Stimulated activated CD8-positive, alpha-beta memory T cell treated with anti-CD3 and anti-CD28 coated beads, Interleukin-2, amount 100 ng/mL, for 1 hour (primary cell): ENCODE results near the gene GTF2A1L.
"Not testable (repeated sequence)": the region's sequence is repeated elsewhere in the genome, so short reads cannot be mapped to it uniquely, and the experiment has no call there.

ENCODE experiments used
- DNase-seq, 2 donors: peaks; one replicate each; pipeline ENCODE4 v3.0.0-alpha.2; 2020; ENCODE audit warnings: low read depth in 2 of 2

The GTF2A1L gene

GRCh38 chr2:48617618-48618017 lies at the start of gene GTF2A1L:
GTF2A1L (plus strand) TSS chr2:48617856; CDS start chr2:48617875, 19 bp downstream.
- DNase-seq = no peak

- no peak for DNase-seq
Observed at GRCh38 chr2:48568547-48568946, 49.1 kb upstream of the GTF2A1L start.

GRCh38 chr2:48569433-48569832 lies 48.2 kb upstream of the GTF2A1L start:
- no peak for DNase-seq

GRCh38 chr2:48572816-48573215 lies 44.8 kb upstream of the GTF2A1L start:
- no peak for DNase-seq

GRCh38 chr2:48574353-48575287 lies 43.0 kb upstream of the GTF2A1L start:
- no peak for DNase-seq

GRCh38 chr2:48578313-48578712 lies 39.3 kb upstream of the GTF2A1L start:
- no peak for DNase-seq

- DNase-seq = no peak
Observed at GRCh38 chr2:48583961-48584360, 33.7 kb upstream of the GTF2A1L start.

- no peak for DNase-seq
Observed at GRCh38 chr2:48584551-48584950, 33.1 kb upstream of the GTF2A1L start.

- no peak for DNase-seq
Observed at GRCh38 chr2:48586433-48586832, 31.2 kb upstream of the GTF2A1L start.

- no peak for DNase-seq
Observed at GRCh38 chr2:48587560-48587959, 30.1 kb upstream of the GTF2A1L start.

GRCh38 chr2:48587961-48588360 lies 29.7 kb upstream of the GTF2A1L start:
- no peak for DNase-seq

GRCh38 chr2:48588745-48589144 lies 28.9 kb upstream of the GTF2A1L start:
- no peak for DNase-seq

- DNase-seq = no peak
Observed at GRCh38 chr2:48589170-48589767, 28.4 kb upstream of the GTF2A1L start.

- DNase-seq = no peak
Observed at GRCh38 chr2:48590017-48590416, 27.6 kb upstream of the GTF2A1L start.

- DNase-seq = no peak
Observed at GRCh38 chr2:48592067-48592466, 25.6 kb upstream of the GTF2A1L start.

GRCh38 chr2:48596751-48597150 lies 20.9 kb upstream of the GTF2A1L start:
- not testable (repeated sequence) for DNase-seq

GRCh38 chr2:48597492-48597891 lies 20.2 kb upstream of the GTF2A1L start:
- no peak for DNase-seq

GRCh38 chr2:48600204-48600813 lies 17.3 kb upstream of the GTF2A1L start:
- no peak for DNase-seq

- DNase-seq = no peak
Observed at GRCh38 chr2:48600917-48601316, 16.7 kb upstream of the GTF2A1L start.

GRCh38 chr2:48601349-48601748 lies 16.3 kb upstream of the GTF2A1L start:
- no peak for DNase-seq

GRCh38 chr2:48605482-48606175 lies 12.0 kb upstream of the GTF2A1L start:
- DNase-seq = no peak
